Endodermal cell (in vitro differentiated cells): Measurements from ENCODE around the gene FARSB. TPM values are rescaled to one million over a fixed set of nuclear protein-coding genes. Genes with fewer than 3 reads are reported as not detected.

Experiments used
- DNase-seq: peaks from one replicate; pipeline ENCODE4 v3.0.0-alpha.2; 2017
- H3K27ac ChIP-seq: 2 replicates; pipeline ENCODE4 v1.5.1; 2013; ENCODE audit warnings: mild to moderate bottlenecking, low read depth, low read length, moderate library complexity
- H3K27me3 ChIP-seq: 2 replicates; pipeline ENCODE4 v1.6.1; 2013; ENCODE audit warnings: mild to moderate bottlenecking, low read length, moderate library complexity; ENCODE audit not compliant: insufficient read depth, control insufficient read depth, poor library complexity, severe bottlenecking
- H3K36me3 ChIP-seq: 2 replicates; pipeline ENCODE4 v1.7.0; 2013; ENCODE audit warnings: mild to moderate bottlenecking, low read length, moderate library complexity; ENCODE audit not compliant: control insufficient read depth, insufficient read depth
- H3K4me1 ChIP-seq: one replicate; pipeline ENCODE4 v1.7.0; 2013; ENCODE audit warnings: low read length; ENCODE audit not compliant: control insufficient read depth, insufficient read depth
- H3K4me3 ChIP-seq: 2 replicates; pipeline ENCODE4 v1.5.1; 2013; ENCODE audit warnings: mild to moderate bottlenecking, low read length, moderate library complexity
- H3K9ac ChIP-seq: 2 replicates; pipeline ENCODE4 v1.6.1; 2013; ENCODE audit warnings: mild to moderate bottlenecking, low read length, moderate library complexity; ENCODE audit not compliant: poor library complexity, severe bottlenecking; ENCODE audit errors: extremely low read depth
- H3K9me3 ChIP-seq: 2 replicates; pipeline ENCODE4 v1.6.1; 2013; ENCODE audit warnings: mild to moderate bottlenecking, low read length, moderate library complexity; ENCODE audit not compliant: control insufficient read depth
- H3K27ac Mint-ChIP-seq: 2 replicates; pipeline ENCODE4 v1.8.0; 2020; ENCODE audit warnings: mixed read lengths
- H3K27me3 Mint-ChIP-seq: 2 replicates; pipeline ENCODE4 v1.8.0; 2021; ENCODE audit warnings: mild to moderate bottlenecking, mixed read lengths; ENCODE audit not compliant: insufficient read depth
- H3K36me3 Mint-ChIP-seq: 2 replicates; pipeline ENCODE4 v1.8.0; 2020; ENCODE audit warnings: low read depth, mixed read lengths
- H3K4me1 Mint-ChIP-seq: 2 replicates; pipeline ENCODE4 v1.8.0; 2020; ENCODE audit warnings: mixed read lengths
- H3K4me3 Mint-ChIP-seq: 2 replicates; pipeline ENCODE4 v1.8.0; 2020; ENCODE audit warnings: mild to moderate bottlenecking, moderate library complexity, mixed read lengths
- H3K9me3 Mint-ChIP-seq: 2 replicates; pipeline ENCODE4 v1.8.0; 2020; ENCODE audit warnings: mild to moderate bottlenecking, mixed read lengths
- CTCF ChIP-seq: fragments of 200-600 bp; sonication (generic); conservative IDR thresholded peaks from 2 replicates; pipeline ENCODE4 v1.5.0; 2021; ENCODE audit warnings: antibody characterized with exemption, mild to moderate bottlenecking
- WGBS, 2 experiments: methylation state at CpG; one replicate each; pipeline versions ENCODE4 v1.1.5 to v1.1.7; 2013; ENCODE audit warnings: missing lambda C conversion rate in 2 of 2, mixed read lengths in 1 of 2; ENCODE audit not compliant: insufficient coverage in 1 of 2, insufficient read length in 1 of 2; 5-methylcytosine and 5-hydroxymethylcytosine counted together
- total RNA-seq, 2 donors: library from RNA; stranded (reverse); fragmentation: NEBNext Ultra II Directional in 1 of 2; extraction: Animal tissue kit (Norgen Biotek cat#: 25700) in 1 of 2; gene quantifications; 2 replicates in 1 of 2; 3 replicates in 1 of 2; pipeline ENCODE4 v1.2.1, GENCODE V29; 2021

The FARSB gene
- total RNA-seq, 2 donors from 2014 or later, result 15.9 to 18.3 TPM

GRCh38 chr2:222701721-222702131, 45.8 kb upstream of the FARSB start:
- Mint-ChIP-seq H3K27ac (no peak overlapping the region), H3K4me1 (no peaks in the 10 kb centered on the region), H3K27me3 (peaks cover 4% of the 10 kb centered on the region), H3K36me3 (no peaks in the 10 kb centered on the region), H3K4me3 (no peak overlapping the region), H3K9me3 (no peaks in the 10 kb centered on the region)
- no peaks in the 10 kb centered on the region for H3K4me1 ChIP-seq
- no peaks in the 10 kb centered on the region for H3K27me3 ChIP-seq
- H3K4me3 ChIP-seq, result no peak overlapping the region
- no peaks in the 10 kb centered on the region for H3K36me3 ChIP-seq
- H3K9me3 ChIP-seq, result no peaks in the 10 kb centered on the region
- H3K9ac ChIP-seq, result no peak overlapping the region
- TF ChIP-seq CTCF, result no peak
- no peak overlapping the region for H3K27ac ChIP-seq
- no peak for DNase-seq
- 83 to 90% methylated on average over 5 of the region's 5 CpGs for WGBS, 2 experiments

GRCh38 chr2:222701233-222701632, 45.3 kb upstream of the FARSB start:
- H3K27me3 Mint-ChIP-seq, result peaks cover 2% of the 10 kb centered on the region

GRCh38 chr2:222698276-222698675, 42.4 kb upstream of the FARSB start:
- H3K27ac ChIP-seq, result no peak overlapping the region
- H3K4me3 Mint-ChIP-seq, result no peak overlapping the region
- H3K4me3 ChIP-seq, result no peak overlapping the region
- DNase-seq, result no peak
- H3K9me3 ChIP-seq, result no peaks in the 10 kb centered on the region
- WGBS, 2 experiments, result 90 to 100% methylated on average over 1 to 4 of the region's 4 CpGs
- H3K27ac Mint-ChIP-seq, result no peak overlapping the region
- no peaks in the 10 kb centered on the region for H3K36me3 ChIP-seq
- H3K9ac ChIP-seq, result no peak overlapping the region
- H3K9me3 Mint-ChIP-seq, result peaks cover 3% of the 10 kb centered on the region
- H3K4me1 Mint-ChIP-seq, result no peaks in the 10 kb centered on the region
- no peaks in the 10 kb centered on the region for H3K4me1 ChIP-seq
- peaks cover 2% of the 10 kb centered on the region for H3K27me3 Mint-ChIP-seq
- TF ChIP-seq CTCF, result no peak
- no peaks in the 10 kb centered on the region for H3K27me3 ChIP-seq
- H3K36me3 Mint-ChIP-seq, result no peaks in the 10 kb centered on the region

More at GRCh38 chr2:222701233-222701632, 45.3 kb upstream of the FARSB start:
- no peaks in the 10 kb centered on the region for H3K36me3 ChIP-seq
- no peak overlapping the region for H3K27ac Mint-ChIP-seq
- H3K27me3 ChIP-seq, result no peaks in the 10 kb centered on the region
- no peaks in the 10 kb centered on the region for H3K9me3 ChIP-seq
- TF ChIP-seq CTCF, result no peak
- WGBS, 2 experiments, result 67 to 100% methylated on average over 1 of the region's 1 CpG
- H3K4me3 Mint-ChIP-seq, result no peak overlapping the region
- no peak for DNase-seq
- H3K4me3 ChIP-seq, result no peak overlapping the region
- no peaks in the 10 kb centered on the region for H3K4me1 ChIP-seq
- H3K36me3 Mint-ChIP-seq, result no peaks in the 10 kb centered on the region
- H3K9ac ChIP-seq, result no peak overlapping the region
- H3K27ac ChIP-seq, result no peak overlapping the region
- H3K9me3 Mint-ChIP-seq, result no peaks in the 10 kb centered on the region
- no peaks in the 10 kb centered on the region for H3K4me1 Mint-ChIP-seq
